SK-N-SH treated with all-trans-retinoic acid at 6 μM for 48 hours (cell line): ENCODE data around the gene CXorf66.

Experiments
- CREB5 ChIP-seq: fragments of 250-450 bp; sonication (Bioruptor Pico); IDR thresholded peaks from 2 replicates; pipeline ENCODE4 v1.5.1; 2020; ENCODE audit warnings: low read depth, mild to moderate bottlenecking, moderate library complexity
- CSRNP3 ChIP-seq: fragments of 250-450 bp; sonication (Bioruptor Pico); IDR thresholded peaks from 2 replicates; pipeline ENCODE4 v1.5.1; 2021; ENCODE audit warnings: mild to moderate bottlenecking, moderate library complexity
- ISL1 ChIP-seq: fragments of 250-450 bp; sonication (Bioruptor Pico); IDR thresholded peaks from 2 replicates; pipeline ENCODE4 v2.1.2; 2022; ENCODE audit warnings: mild to moderate bottlenecking, moderate library complexity
- PATZ1 ChIP-seq: fragments of 250-450 bp; sonication (Bioruptor Pico); IDR thresholded peaks from 2 replicates; pipeline ENCODE4 v1.8.0; 2020; ENCODE audit warnings: mild to moderate bottlenecking, moderate library complexity, borderline replicate concordance
- POU6F1 ChIP-seq: fragments of 250-450 bp; sonication (Bioruptor Pico); IDR thresholded peaks from 2 replicates; pipeline ENCODE4 v1.8.0; 2021; ENCODE audit warnings: low read depth, mild to moderate bottlenecking, moderate library complexity, borderline replicate concordance
- PPARA ChIP-seq: fragments of 250-450 bp; sonication (Bioruptor Pico); IDR thresholded peaks from 2 replicates; pipeline ENCODE4 v1.5.0; 2020; ENCODE audit warnings: mild to moderate bottlenecking, borderline replicate concordance
- RARB ChIP-seq: fragments of 250-450 bp; sonication (Bioruptor Pico); IDR thresholded peaks from 2 replicates; pipeline ENCODE4 v1.8.0; 2021; ENCODE audit warnings: mild to moderate bottlenecking, moderate library complexity
- SNAI2 ChIP-seq: fragments of 250-450 bp; sonication (Bioruptor Pico); IDR thresholded peaks from 2 replicates; pipeline ENCODE4 v1.5.0; 2020; ENCODE audit warnings: mild to moderate bottlenecking, moderate library complexity
- TSHZ2 ChIP-seq: fragments of 250-450 bp; sonication (Bioruptor Pico); IDR thresholded peaks from 2 replicates; pipeline ENCODE4 v1.5.0; 2020; ENCODE audit warnings: mild to moderate bottlenecking, moderate library complexity
- ZC3H10 ChIP-seq: fragments of 250-450 bp; sonication (Bioruptor Pico); IDR thresholded peaks from 2 replicates; pipeline ENCODE4 v1.5.1; 2021; ENCODE audit warnings: mild to moderate bottlenecking, moderate library complexity
- ZFP3 ChIP-seq: fragments of 250-450 bp; sonication (Bioruptor Pico); IDR thresholded peaks from 2 replicates; pipeline ENCODE4 v1.5.0; 2020; ENCODE audit warnings: mild to moderate bottlenecking, moderate library complexity
- ZNF565 ChIP-seq: fragments of 450-650 bp; formaldehyde crosslinking; conservative IDR thresholded peaks from 2 replicates; pipeline ENCODE4 v1.5.0; 2020; ENCODE audit warnings: low read depth, mild to moderate bottlenecking, moderate library complexity
- ZNF70 ChIP-seq: fragments of 450-650 bp; formaldehyde crosslinking; IDR thresholded peaks from 2 replicates; pipeline ENCODE4 v1.5.0; 2020; ENCODE audit warnings: mild to moderate bottlenecking, moderate library complexity
- ZNF8 ChIP-seq: fragments of 450-650 bp; formaldehyde crosslinking; IDR thresholded peaks from 2 replicates; pipeline ENCODE4 v1.5.0; 2020; ENCODE audit warnings: mild to moderate bottlenecking, moderate library complexity

- TF ChIP-seq PATZ1 (CRISPR knock-in tag) (no peak), POU6F1 (CRISPR knock-in tag) (no peak), CREB5 (CRISPR knock-in tag) (no peak), ZNF70 (CRISPR knock-in tag) (no peak), ZFP3 (no peak), ZNF565 (CRISPR knock-in tag) (no peak), PPARA (CRISPR knock-in tag) (no peak), SNAI2 (CRISPR knock-in tag) (no peak), TSHZ2 (CRISPR knock-in tag) (no peak), RARB (CRISPR knock-in tag) (no peak), ZNF8 (CRISPR knock-in tag) (no peak), ISL1 (no peak), ZC3H10 (no peak), CSRNP3 (CRISPR knock-in tag) (no peak)
Observed at GRCh38 chrX:139931646-139932072, 33.7 kb downstream of the CXorf66 start.
